A673 (cell line): ENCODE results near the gene LSM4. TPM values are rescaled to one million over a fixed set of nuclear protein-coding genes. Genes with fewer than 3 reads are reported as not detected.

Experiments used
- BruUV-seq: library from RNA; stranded (reverse); fragments of 400-500 nt; replicated peaks from 2 replicates; lab custom pipeline; 2021; lab: Mats Ljungman, UMichigan
- CTCF ChIA-PET: fragments of 300-600 bp; sonication (Branson Sonifier 250); formaldehyde crosslinking; loops from one replicate; lab custom pipeline; 2022; ENCODE audit warnings: antibody characterized with exemption; lab: Charles Lee
- POLR2A ChIA-PET: fragments of 300-600 bp; sonication (Branson Sonifier 250); formaldehyde crosslinking; loops from one replicate; lab custom pipeline; 2022; ENCODE audit warnings: antibody characterized with exemption; ENCODE audit not compliant: low non-redundant PET; lab: Charles Lee
- DNase-seq: peaks from one replicate; pipeline ENCODE4 v3.0.0-alpha.2; 2015; ENCODE audit warnings: low spot score
- H3K27ac ChIP-seq: fragments of 200-600 bp; sonication (generic); 2 replicates; pipeline ENCODE4 v1.5.1; 2016; ENCODE audit warnings: mixed run types, low read depth, mild to moderate bottlenecking, mixed read lengths, antibody characterized with exemption, low read length; ENCODE audit not compliant: poor library complexity, severe bottlenecking
- H3K27me3 ChIP-seq: fragments of 200-600 bp; sonication (generic); replicated peaks from 2 replicates; pipeline ENCODE4 v1.6.1; 2017; ENCODE audit warnings: mixed run types, low read depth, mild to moderate bottlenecking, mixed read lengths, antibody characterized with exemption, low read length; ENCODE audit not compliant: insufficient read depth, poor library complexity
- H3K36me3 ChIP-seq: fragments of 200-600 bp; sonication (generic); 2 replicates; pipeline ENCODE4 v1.6.1; 2016; ENCODE audit warnings: mixed run types, mild to moderate bottlenecking, mixed read lengths, antibody characterized with exemption, low read length; ENCODE audit not compliant: insufficient read depth, poor library complexity, severe bottlenecking
- H3K4me1 ChIP-seq: fragments of 200-600 bp; sonication (generic); 2 replicates; pipeline ENCODE4 v1.6.1; 2017; ENCODE audit warnings: mixed run types, mild to moderate bottlenecking, mixed read lengths, antibody characterized with exemption, low read length; ENCODE audit not compliant: insufficient read depth, poor library complexity, severe bottlenecking
- H3K4me3 ChIP-seq: fragments of 200-600 bp; sonication (generic); 2 replicates; pipeline ENCODE4 v1.5.1; 2016; ENCODE audit warnings: low read depth, mixed run types, mild to moderate bottlenecking, mixed read lengths, low read length; ENCODE audit not compliant: poor library complexity, severe bottlenecking
- H3K9me3 ChIP-seq: fragments of 200-600 bp; sonication (generic); 2 replicates; pipeline ENCODE4 v1.6.1; 2016; ENCODE audit warnings: mixed run types, low read depth, mild to moderate bottlenecking, mixed read lengths, antibody characterized with exemption, low read length; ENCODE audit not compliant: poor library complexity, severe bottlenecking
- CTCF ChIP-seq: fragments of 300-800, 200-600 bp; sonication (generic); conservative IDR thresholded peaks from 2 replicates; pipeline ENCODE4 v1.5.1; 2017; ENCODE audit warnings: low read depth, mild to moderate bottlenecking, antibody characterized with exemption, low read length, moderate library complexity, mixed read lengths
- EZH2 ChIP-seq: fragments of 200-600 bp; sonication (generic); IDR thresholded peaks from 2 replicates; pipeline ENCODE4 v1.6.1; 2017; ENCODE audit warnings: borderline replicate concordance, low read depth, mild to moderate bottlenecking, mixed read lengths, antibody characterized with exemption, low read length; ENCODE audit not compliant: poor library complexity, severe bottlenecking
- intact Hi-C: fragments of 100-400 bp; cut with micrococcal nuclease; formaldehyde crosslinking; loops from one replicate; pipeline ENCODE4 v1.10.0; 2022; ENCODE audit not compliant: unreplicated experiment
- total RNA-seq: library from RNA; stranded (reverse); gene quantifications from 2 replicates; pipeline ENCODE4 v1.2.3, GENCODE V29; 2021

Gene LSM4
- total RNA-seq, 1 experiment from 2014 or later = 252 TPM

GRCh38 chr19:18353378-18354005 is 30.6 kb upstream of the LSM4 start:
- H3K27ac ChIP-seq = no peak overlapping the region
- H3K9me3 ChIP-seq = no peaks in the 10 kb centered on the region
- no peak for DNase-seq
- H3K4me3 ChIP-seq = no peak overlapping the region
- no peaks in the 10 kb centered on the region for H3K4me1 ChIP-seq
- peaks cover 12% of the 10 kb centered on the region for H3K36me3 ChIP-seq
- H3K27me3 ChIP-seq = no peaks in the 10 kb centered on the region
- intact Hi-C loops = no loop called here
- TF ChIP-seq CTCF (no peak), EZH2 (no peak)
- BruUV-seq = no TSS peak
- POLR2A ChIA-PET = no interaction called here
- CTCF ChIA-PET = no interaction called here

GRCh38 chr19:18351544-18351943 is 28.7 kb upstream of the LSM4 start:
- no peaks in the 10 kb centered on the region for H3K9me3 ChIP-seq
- no peaks in the 10 kb centered on the region for H3K4me1 ChIP-seq
- H3K36me3 ChIP-seq = no peaks in the 10 kb centered on the region
- H3K27ac ChIP-seq = no peak overlapping the region
- intact Hi-C loops = no loop called here
- H3K27me3 ChIP-seq = no peaks in the 10 kb centered on the region
- no peak for TF ChIP-seq CTCF
- no peak for TF ChIP-seq EZH2
- no peak for DNase-seq
- CTCF ChIA-PET = no interaction called here
- POLR2A ChIA-PET = no interaction called here
- H3K4me3 ChIP-seq = no peak overlapping the region
- BruUV-seq = no TSS peak

- H3K27ac ChIP-seq = no peak overlapping the region
- CTCF ChIA-PET = interaction anchor here (0.6 to 2.3 kb wide), 4 partner anchors 14 to 239 kb away, joined by 4 to 9 read pairs (median 8); no protein-coding TSS in a partner anchor
- no TSS peak for BruUV-seq
Observed at GRCh38 chr19:18350490-18350889, 27.6 kb upstream of the LSM4 start.

More at GRCh38 chr19:18350490-18350889, 27.6 kb upstream of the LSM4 start:
- POLR2A ChIA-PET = no interaction called here
- intact Hi-C loops = no loop called here
- peaks cover 7% of the 10 kb centered on the region for H3K4me1 ChIP-seq
- H3K27me3 ChIP-seq = no peaks in the 10 kb centered on the region
- DNase-seq = no peak
- no peak overlapping the region for H3K4me3 ChIP-seq
- H3K9me3 ChIP-seq = no peaks in the 10 kb centered on the region
- no peaks in the 10 kb centered on the region for H3K36me3 ChIP-seq
- TF ChIP-seq CTCF (no peak), EZH2 (no peak)
